Activated T-cell treated with anti-CD3 and anti-CD28 coated beads, Interleukin-2, amount 50 U/mL, for 48 hours (primary cell): Measurements from ENCODE around the gene KCNK13.

Source experiments
- DNase-seq, 2 experiments: peaks; one replicate each; pipeline ENCODE4 v3.0.0-alpha.2; 2020

KCNK13 gene

GRCh38 chr14:90132821-90133570 is 71.2 kb downstream of the KCNK13 start:
- DNase-seq, result no peak

- no peak for DNase-seq
Measured at GRCh38 chr14:90136904-90137303, 75.1 kb downstream of the KCNK13 start.

DNA sequence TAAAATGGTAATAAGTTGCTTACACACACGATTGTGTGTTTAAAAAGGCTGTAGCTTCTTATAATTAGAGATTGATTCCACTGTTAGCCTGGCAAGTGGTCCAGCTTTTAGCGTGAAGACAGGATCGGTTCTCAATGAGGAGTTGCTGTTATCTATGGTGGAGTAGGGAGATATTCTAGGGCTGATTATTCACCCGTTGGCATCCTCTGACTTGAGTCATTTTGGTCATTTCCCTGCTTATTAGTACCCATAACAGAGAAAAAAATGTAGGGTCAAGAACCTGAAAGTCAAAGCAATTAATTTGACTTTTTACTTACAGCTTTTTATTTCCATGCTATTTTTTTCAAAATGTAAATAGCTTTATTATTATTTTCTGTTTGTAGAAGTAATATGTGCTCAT is 76.0 kb downstream of the KCNK13 start:
- DNase-seq, result no peak

- DNase-seq, result no peak
Measured at GRCh38 chr14:90139199-90139598, 77.4 kb downstream of the KCNK13 start.

DNA sequence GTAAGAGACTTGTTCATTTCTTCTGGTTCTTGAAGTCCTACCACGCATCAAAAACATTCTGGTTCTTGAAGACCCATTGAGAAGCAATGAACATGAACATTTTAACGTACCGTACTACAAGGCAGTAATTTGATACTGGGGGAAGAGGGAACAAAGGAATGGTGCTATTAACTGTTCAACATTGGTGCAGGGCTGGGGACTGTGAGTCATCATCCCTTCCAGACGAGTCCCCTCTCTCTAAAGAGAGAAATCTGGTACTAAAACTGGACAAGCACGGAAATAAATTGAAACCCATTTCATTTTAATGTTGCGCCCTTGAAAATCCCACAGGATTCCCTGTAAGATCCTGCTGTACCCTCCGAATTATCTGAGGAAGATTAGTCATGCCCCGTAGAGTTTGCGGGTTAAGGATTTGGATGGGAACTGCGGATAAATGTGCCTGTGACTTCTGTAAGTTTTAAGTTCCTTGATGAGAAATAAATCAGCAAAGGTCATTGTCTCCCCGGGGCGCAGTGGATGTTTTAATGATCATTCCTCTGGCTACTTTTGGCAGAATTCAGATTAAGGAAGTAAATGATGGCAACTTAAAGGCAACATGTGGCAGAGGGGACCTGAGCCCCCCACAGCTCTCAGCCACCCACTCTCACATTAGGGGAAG is 78.6 kb downstream of the KCNK13 start:
- no peak for DNase-seq

DNA sequence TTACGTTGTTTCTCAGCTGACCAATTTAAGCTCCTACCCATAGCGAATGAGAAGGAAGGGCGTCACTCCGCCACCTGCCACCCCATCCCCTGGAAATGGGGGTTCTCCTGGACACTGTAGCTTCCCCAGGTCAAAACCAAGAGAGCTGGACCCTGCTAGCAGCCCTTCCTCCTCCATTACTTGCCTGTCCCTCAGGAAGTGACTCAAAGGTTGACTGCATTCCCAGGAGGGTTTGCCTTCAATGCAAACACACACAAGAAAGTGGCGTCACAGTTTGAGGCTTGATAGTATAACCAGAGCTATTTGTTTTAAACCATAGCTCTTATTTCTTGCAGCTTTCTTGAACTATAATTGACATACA is 79.1 kb downstream of the KCNK13 start:
- no peak for DNase-seq

DNA sequence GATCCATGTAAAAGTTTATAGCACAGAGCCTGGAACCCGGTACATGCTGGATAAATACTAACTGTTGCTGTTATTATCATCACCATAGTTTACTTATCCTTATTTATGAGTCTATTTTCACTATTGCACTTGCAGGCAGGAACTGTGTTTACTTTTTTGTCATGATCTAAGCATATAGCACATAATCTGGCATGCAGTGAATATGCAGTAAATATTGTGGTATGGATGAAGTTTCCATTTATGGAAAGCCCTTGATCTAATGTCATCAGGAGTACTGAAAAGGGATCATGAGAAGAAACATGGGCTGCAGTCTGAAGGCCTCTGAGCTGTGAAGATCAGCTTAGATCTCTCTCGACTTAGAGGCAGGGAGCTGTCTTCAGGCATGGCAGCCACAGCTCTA is 91.6 kb downstream of the KCNK13 start:
- no peak for DNase-seq

DNA sequence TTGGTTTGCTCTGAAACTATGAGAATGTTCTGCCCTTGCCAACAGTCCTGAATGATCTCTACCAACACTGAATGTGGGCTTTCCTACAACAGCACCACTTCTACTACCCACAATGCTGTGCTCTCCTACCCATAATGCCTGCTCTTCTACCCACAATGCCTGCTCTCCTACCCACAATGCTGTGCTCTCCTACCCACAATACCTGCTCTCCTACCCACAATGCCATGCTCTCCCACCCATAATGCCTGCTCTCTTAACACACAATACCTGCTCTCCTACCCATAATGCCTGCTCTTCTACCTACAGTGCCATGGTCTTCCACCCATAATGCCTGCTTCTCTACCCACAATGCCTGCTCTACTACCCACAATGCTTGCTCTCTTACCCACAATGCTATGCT is 92.3 kb downstream of the KCNK13 start:
- no peak for DNase-seq

DNA sequence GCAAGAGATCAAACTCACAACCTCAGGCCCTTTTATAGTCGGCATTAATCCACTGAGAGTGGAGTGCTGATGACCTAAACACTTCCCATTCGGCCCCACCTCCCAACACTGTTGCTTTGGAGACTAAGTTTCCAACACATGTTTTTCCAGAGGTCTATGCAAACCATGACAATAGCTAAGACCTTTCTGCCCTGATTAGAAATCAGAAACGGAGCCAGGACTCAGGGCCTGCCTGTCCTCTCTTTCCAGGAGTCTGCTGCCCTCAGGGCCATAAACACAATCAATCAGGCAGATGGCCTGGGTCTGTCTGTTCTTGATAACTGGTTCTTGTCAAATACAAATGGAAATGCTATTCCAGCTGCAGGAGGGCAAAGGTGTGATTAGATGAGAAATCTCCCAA is 97.4 kb downstream of the KCNK13 start:
- no peak for DNase-seq

GRCh38 chr14:90159688-90160087 is 97.9 kb downstream of the KCNK13 start:
- no peak for DNase-seq

- DNase-seq, result no peak
Measured at GRCh38 chr14:90161129-90161528, 99.3 kb downstream of the KCNK13 start.

GRCh38 chr14:90168425-90169105 is 106.8 kb downstream of the KCNK13 start:
- no peak for DNase-seq

GRCh38 chr14:90175631-90176030 is 113.8 kb downstream of the KCNK13 start:
- DNase-seq, result no peak

DNA sequence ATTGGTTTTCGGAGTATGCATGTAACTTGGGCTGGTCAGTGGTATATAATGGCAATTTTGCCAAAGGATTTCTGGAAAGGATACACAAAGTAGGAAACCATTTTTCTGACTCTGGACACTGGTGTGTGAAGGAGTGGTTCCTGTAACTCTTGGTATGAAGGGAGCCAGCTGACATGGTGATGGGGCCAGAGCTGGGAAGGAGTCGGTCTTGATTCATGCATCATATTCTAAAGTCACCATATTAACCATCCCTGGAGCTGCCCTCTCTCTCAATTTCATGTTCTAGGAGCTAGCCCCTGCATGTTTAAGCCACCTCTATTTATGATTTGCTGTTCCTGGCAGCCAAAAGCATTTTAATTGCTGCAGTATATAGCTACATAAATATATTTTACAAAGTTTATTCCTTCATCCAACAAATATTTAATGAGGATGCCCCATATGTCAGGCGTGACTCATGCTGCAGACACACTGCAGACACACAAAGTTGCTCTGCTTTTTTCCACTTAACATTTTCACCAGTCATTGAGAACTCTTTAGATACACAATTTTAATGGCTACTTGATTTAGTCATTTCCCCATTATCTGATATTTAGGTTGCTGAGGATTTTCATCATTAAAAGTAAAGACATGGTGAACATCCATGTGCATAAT is 115.9 kb downstream of the KCNK13 start:
- DNase-seq, result no peak

- no peak for DNase-seq
Measured at GRCh38 chr14:90179357-90179756, 117.6 kb downstream of the KCNK13 start.

DNA sequence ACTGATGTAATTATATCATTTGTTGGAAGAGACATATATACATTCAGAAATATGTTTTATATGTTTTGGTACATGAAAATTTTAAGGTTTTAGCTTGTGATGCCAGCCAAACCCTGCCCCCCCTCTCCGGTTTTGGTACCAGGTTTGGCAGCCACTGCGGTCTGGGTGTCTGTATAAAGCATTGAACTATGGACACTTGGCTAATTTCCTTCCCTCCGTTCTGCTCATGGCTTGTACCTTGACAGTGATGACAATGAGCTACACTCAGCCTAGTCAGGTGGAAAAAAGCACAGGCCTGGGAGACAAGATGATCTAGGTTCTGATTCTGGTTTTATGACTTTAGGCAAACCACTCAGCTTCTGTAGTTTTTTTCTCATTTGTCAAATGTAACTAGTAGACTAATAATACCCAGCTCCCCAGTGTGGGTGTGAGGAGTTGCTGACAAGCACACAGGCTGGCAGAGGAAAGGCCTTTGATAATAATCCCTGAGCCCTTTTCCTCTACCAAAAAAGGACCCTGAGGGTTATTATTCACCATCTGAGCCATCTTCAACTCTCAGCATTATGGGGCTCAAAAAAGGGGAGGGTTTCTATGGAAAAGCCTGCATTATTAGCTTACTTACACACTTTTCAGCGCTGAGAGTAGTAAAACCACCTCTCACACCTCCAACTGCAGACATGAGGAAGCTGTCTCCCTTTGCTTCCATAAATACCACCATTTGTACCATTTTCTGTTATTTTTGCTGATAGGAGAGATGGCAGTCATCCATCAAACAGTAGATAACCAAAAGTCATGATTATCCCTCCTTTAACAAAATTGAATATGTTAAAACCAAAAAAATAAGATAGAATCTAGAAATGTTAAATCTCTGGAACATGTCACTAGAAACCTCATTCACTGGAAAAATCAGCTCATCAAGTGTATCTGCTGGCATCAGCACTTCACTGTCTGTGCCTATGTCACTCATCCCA is 118.3 kb downstream of the KCNK13 start:
- no peak for DNase-seq

DNA sequence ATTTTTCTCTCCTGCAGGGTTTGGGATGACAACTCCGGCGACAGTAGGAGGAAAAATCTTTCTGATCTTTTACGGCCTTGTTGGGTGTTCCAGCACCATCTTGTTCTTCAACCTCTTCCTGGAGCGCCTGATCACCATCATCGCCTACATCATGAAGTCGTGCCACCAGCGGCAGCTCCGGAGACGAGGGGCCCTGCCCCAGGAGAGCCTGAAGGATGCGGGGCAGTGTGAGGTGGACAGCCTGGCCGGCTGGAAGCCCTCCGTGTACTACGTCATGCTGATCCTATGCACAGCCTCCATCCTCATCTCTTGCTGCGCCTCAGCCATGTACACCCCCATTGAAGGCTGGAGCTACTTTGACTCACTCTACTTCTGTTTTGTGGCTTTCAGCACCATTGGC is 122.3 kb downstream of the KCNK13 start:
- no peak for DNase-seq

DNA sequence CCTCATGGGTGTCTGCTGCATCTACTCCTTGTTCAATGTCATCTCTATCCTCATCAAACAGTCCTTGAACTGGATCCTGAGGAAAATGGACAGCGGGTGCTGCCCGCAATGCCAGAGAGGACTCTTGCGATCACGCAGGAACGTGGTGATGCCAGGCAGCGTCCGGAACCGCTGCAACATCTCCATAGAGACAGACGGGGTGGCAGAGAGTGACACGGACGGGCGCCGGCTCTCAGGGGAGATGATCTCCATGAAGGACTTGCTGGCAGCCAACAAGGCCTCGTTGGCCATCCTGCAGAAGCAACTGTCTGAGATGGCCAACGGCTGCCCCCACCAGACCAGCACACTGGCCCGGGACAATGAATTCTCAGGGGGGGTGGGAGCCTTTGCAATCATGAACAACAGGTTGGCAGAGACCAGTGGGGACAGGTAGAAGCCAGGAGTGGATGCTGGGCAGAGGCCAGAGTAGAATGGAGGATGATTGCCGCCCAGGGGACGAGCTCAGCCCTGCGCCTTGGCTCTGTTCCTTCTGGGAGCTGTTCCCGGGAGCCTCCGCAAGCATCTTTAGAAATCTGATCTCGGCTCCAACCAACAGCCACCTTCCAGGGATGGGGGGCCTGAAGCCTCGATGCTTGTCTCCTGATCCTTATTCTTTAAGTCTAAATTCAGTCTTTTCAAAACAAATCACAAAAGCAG is 122.9 kb downstream of the KCNK13 start:
- DNase-seq, result no peak

DNA sequence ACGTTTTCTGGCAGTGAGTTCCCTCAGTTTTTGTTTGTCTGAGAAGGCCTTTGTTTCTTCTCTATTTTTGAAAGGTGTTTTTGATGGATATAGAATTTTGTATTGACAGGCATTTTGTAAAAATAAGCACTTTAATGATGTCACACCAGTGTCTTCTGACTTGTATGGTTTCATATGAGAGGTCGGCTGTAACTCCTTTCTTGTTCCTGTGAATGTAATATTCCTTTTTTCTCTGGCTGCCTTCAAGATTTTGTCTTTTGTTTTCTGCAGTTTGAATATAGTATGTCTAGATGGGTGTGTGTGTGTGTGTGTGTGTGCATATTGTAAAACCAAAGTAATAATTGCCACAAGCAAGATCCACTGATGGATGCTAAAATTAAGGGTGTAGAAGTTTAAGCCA is 126.8 kb downstream of the KCNK13 start:
- no peak for DNase-seq

GRCh38 chr14:90191154-90191553 is 129.4 kb downstream of the KCNK13 start:
- DNase-seq, result no peak

DNA sequence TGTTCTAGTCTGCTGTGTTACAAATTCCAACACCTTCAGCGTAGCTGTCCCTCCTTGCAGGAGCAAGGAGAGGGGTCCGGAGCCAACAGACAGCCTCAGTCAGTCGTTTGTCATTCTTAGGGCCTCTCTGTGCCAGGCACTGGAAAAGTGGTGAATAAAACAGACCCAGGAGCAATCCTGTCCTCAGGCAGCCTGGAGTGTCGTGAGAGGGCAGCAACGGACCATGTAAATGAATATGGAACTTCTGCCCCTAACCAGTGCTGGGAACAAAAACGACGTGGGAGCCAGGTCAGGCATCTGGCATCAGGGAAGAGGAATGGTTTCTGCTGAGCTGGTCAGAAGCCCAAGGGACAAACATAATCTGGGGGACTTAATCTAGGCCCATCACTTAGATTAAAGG is 129.8 kb downstream of the KCNK13 start:
- DNase-seq, result no peak

GRCh38 chr14:90193925-90194324 is 132.1 kb downstream of the KCNK13 start:
- DNase-seq, result peak; percentile 33 to 36
